SK-N-MC (cell line): ENCODE data around the gene MACROH2A1.

Experiments used
- EZH2 ChIP-seq: fragments of 200-600 bp; sonication (generic); IDR thresholded peaks from one replicate; pipeline ENCODE4 v1.6.1; 2017; ENCODE audit warnings: antibody characterized with exemption
- POLR2AphosphoS5 ChIP-seq: IDR thresholded peaks from 2 replicates; pipeline ENCODE4 v1.6.1; 2012; ENCODE audit warnings: mild to moderate bottlenecking, low read depth, low read length, borderline replicate concordance

GRCh38 chr5:135312255-135312935 is 86.6 kb downstream of the MACROH2A1 start:
- TF ChIP-seq EZH2 (no peak), POLR2AphosphoS5 (no peak)
